ENCODE results near the gene TMEM178B.

The TMEM178B gene

DNA sequence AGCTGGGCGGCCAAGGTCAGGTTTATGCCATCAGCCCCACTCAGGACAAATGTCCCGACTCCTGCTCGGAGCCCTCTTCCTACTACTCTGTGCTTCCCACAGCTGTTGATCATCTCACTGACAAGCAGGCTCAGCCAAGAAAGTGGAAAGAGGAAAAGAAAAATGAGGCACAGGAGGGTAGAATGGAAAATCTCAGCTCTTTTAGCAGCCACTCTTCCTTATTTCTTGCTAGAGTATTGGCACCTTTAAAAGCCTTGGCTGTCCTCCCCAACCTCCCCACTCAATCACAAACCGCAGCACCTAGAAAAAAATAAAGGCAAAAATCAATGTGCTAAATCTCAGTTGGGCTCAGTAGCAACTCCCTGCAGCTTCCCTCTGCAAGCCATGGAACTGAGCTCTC lies 442.1 kb downstream of the TMEM178B start:
- TF ChIP-seq FOXP2 (optimal IDR thresholded peaks at IDR 0.05; ENCODE audit: borderline replicate concordance, extremely low read depth, extremely low read length, insufficient read depth) (no peak), SIN3A (IDR thresholded peaks at IDR 0.05; ENCODE audit: borderline replicate concordance, insufficient read depth, low read length) (no peak), REST (IDR thresholded peaks at IDR 0.05; ENCODE audit: insufficient read depth in 1 of 2, low read depth in 2 of 2, low read length in 2 of 2) (no peak), POLR2AphosphoS5 (IDR thresholded peaks at IDR 0.05; ENCODE audit: low read depth, low read length) (no peak), TAF1 (IDR thresholded peaks at IDR 0.05; ENCODE audit: borderline replicate concordance, insufficient read depth, low read length) (no peak)

GRCh38 chr7:141519623-141520022 lies 445.8 kb downstream of the TMEM178B start:
- TF ChIP-seq POLR2AphosphoS5 (IDR thresholded peaks at IDR 0.05; ENCODE audit: low read depth, low read length) = no peak
- TF ChIP-seq TAF1 (IDR thresholded peaks at IDR 0.05; ENCODE audit: borderline replicate concordance, insufficient read depth, low read length) = no peak
- no peak for TF ChIP-seq REST (IDR thresholded peaks at IDR 0.05; ENCODE audit: insufficient read depth in 1 of 2, low read depth in 2 of 2, low read length in 2 of 2)
- TF ChIP-seq FOXP2 (optimal IDR thresholded peaks at IDR 0.05; ENCODE audit: borderline replicate concordance, extremely low read depth, extremely low read length, insufficient read depth) = no peak
- TF ChIP-seq SIN3A (IDR thresholded peaks at IDR 0.05; ENCODE audit: borderline replicate concordance, insufficient read depth, low read length) = no peak

GRCh38 chr7:141522657-141523342 lies 448.9 kb downstream of the TMEM178B start:
- TF ChIP-seq TAF1 (IDR thresholded peaks at IDR 0.05; ENCODE audit: borderline replicate concordance, insufficient read depth, low read length) (no peak), REST (IDR thresholded peaks at IDR 0.05; ENCODE audit: insufficient read depth in 1 of 2, low read depth in 2 of 2, low read length in 2 of 2) (no peak), POLR2AphosphoS5 (IDR thresholded peaks at IDR 0.05; ENCODE audit: low read depth, low read length) (no peak), FOXP2 (optimal IDR thresholded peaks at IDR 0.05; ENCODE audit: borderline replicate concordance, extremely low read depth, extremely low read length, insufficient read depth) (no peak), SIN3A (IDR thresholded peaks at IDR 0.05; ENCODE audit: borderline replicate concordance, insufficient read depth, low read length) (no peak)

GRCh38 chr7:141525973-141526514 lies 452.2 kb downstream of the TMEM178B start:
- TF ChIP-seq REST (IDR thresholded peaks at IDR 0.05; ENCODE audit: insufficient read depth in 1 of 2, low read depth in 2 of 2, low read length in 2 of 2) (no peak), SIN3A (IDR thresholded peaks at IDR 0.05; ENCODE audit: borderline replicate concordance, insufficient read depth, low read length) (no peak), POLR2AphosphoS5 (IDR thresholded peaks at IDR 0.05; ENCODE audit: low read depth, low read length) (no peak), FOXP2 (optimal IDR thresholded peaks at IDR 0.05; ENCODE audit: borderline replicate concordance, extremely low read depth, extremely low read length, insufficient read depth) (no peak), TAF1 (IDR thresholded peaks at IDR 0.05; ENCODE audit: borderline replicate concordance, insufficient read depth, low read length) (no peak)

All from PFSK-1 (cell line).